Endothelial cell of umbilical vein (primary cell): ENCODE results near the gene POU1F1. TPM values are rescaled to one million over a fixed set of nuclear protein-coding genes. Genes with fewer than 3 reads are reported as not detected.
A peak's percentile ranks its signal among the peaks of the same experiment; 100 is the strongest.

Experiments used
- BruUV-seq: library from RNA; stranded (reverse); fragments of 400-500 nt; replicated peaks from 2 replicates; lab custom pipeline; 2021; lab: Mats Ljungman, UMichigan
- CTCF ChIA-PET: fragments of 300-600, 350-600 bp; sonication (Branson Sonifier 250); formaldehyde crosslinking; loops from one replicate; lab custom pipeline; 2021; ENCODE audit warnings: antibody characterized with exemption, inconsistent platforms; lab: Charles Lee
- POLR2A ChIA-PET: fragments of 300-600, 350-600 bp; sonication (Branson Sonifier 250); formaldehyde crosslinking; loops from one replicate; lab custom pipeline; 2021; ENCODE audit warnings: antibody characterized with exemption, inconsistent platforms; lab: Charles Lee
- DNase-seq: peaks from one replicate; pipeline ENCODE4 v3.0.0-alpha.2; 2011; ENCODE audit warnings: low read depth, low spot score
- FAIRE-seq: peaks from 2 replicates; lab custom pipeline; 2011; peaks lifted over from hg19 to GRCh38; lab: Jason Lieb, UNC
- H2AFZ ChIP-seq: 2 replicates; pipeline ENCODE4 v1.6.0; 2012; ENCODE audit warnings: low read depth, low read length, control low read depth, inconsistent platforms
- H3K27ac ChIP-seq: 2 replicates; pipeline ENCODE4 v1.5.1; 2011; ENCODE audit warnings: low read depth, mild to moderate bottlenecking, control low read depth, low read length, moderate library complexity; ENCODE audit not compliant: insufficient read depth
- H3K27me3 ChIP-seq, 2 experiments: 2 replicates each; pipeline versions ENCODE4 v1.6.0 to v1.6.1; 2011; ENCODE audit warnings: low read length in 2 of 2, mixed read lengths in 1 of 2; ENCODE audit not compliant: control insufficient read depth in 2 of 2, insufficient read depth in 2 of 2
- H3K36me3 ChIP-seq, 2 experiments: 2 replicates in 1 of 2; 3 replicates in 1 of 2; pipeline ENCODE4 v1.5.1; 2011; ENCODE audit warnings: low read length in 2 of 2, mild to moderate bottlenecking in 1 of 2, moderate library complexity in 1 of 2; ENCODE audit not compliant: control insufficient read depth in 2 of 2, insufficient read depth in 2 of 2; ENCODE audit errors: extremely low read depth in 1 of 2
- H3K4me1 ChIP-seq: 3 replicates; pipeline ENCODE4 v1.5.1; 2011; ENCODE audit warnings: mild to moderate bottlenecking, low read length; ENCODE audit not compliant: control insufficient read depth, insufficient read depth; ENCODE audit errors: extremely low read depth
- H3K4me2 ChIP-seq: 2 replicates; pipeline ENCODE4 v1.6.1; 2011; ENCODE audit warnings: low read length, control low read depth, mixed read lengths; ENCODE audit not compliant: insufficient read depth
- H3K4me3 ChIP-seq, 3 experiments: fragments of 200-600 bp in 1 of 3; sonication (generic), shearing (Covaris generic) in 1 of 3; replicated peaks in 1 of 3; 2 replicates each; pipeline ENCODE4 v1.5.1; 2011 to 2016; ENCODE audit warnings: control low read depth in 3 of 3, low read length in 3 of 3, mild to moderate bottlenecking in 2 of 3, inconsistent platforms in 1 of 3, low read depth in 1 of 3, moderate library complexity in 1 of 3; ENCODE audit not compliant: insufficient read depth in 1 of 3
- H3K79me2 ChIP-seq: 2 replicates; pipeline ENCODE4 v1.6.0; 2012; ENCODE audit warnings: low read length, inconsistent platforms; ENCODE audit not compliant: control insufficient read depth, insufficient read depth
- H3K9ac ChIP-seq: replicated peaks from 2 replicates; pipeline ENCODE3; 2011; ENCODE audit warnings: low read length, control low read depth; ENCODE audit not compliant: insufficient read depth; ENCODE audit errors: extremely low read depth
- H3K9me1 ChIP-seq: replicated peaks from 3 replicates; pipeline ENCODE4 v1.6.0; 2011; ENCODE audit warnings: mild to moderate bottlenecking, low read length; ENCODE audit not compliant: control insufficient read depth, insufficient read depth; ENCODE audit errors: extremely low read depth
- H3K9me3 ChIP-seq: replicated peaks from 2 replicates; pipeline ENCODE4 v1.5.1; 2012; ENCODE audit warnings: low read length, inconsistent platforms; ENCODE audit not compliant: control insufficient read depth, insufficient read depth
- H4K20me1 ChIP-seq: replicated peaks from 2 replicates; pipeline ENCODE3; 2011; ENCODE audit warnings: mild to moderate bottlenecking, low read length; ENCODE audit not compliant: control insufficient read depth, insufficient read depth; ENCODE audit errors: extremely low read depth
- EZH2 ChIP-seq: IDR thresholded peaks from 2 replicates; pipeline ENCODE4 v1.6.1; 2012; ENCODE audit warnings: borderline replicate concordance, low read depth, mild to moderate bottlenecking, moderate library complexity, low read length, inconsistent platforms; ENCODE audit not compliant: severe bottlenecking
- FOS ChIP-seq: IDR thresholded peaks from 2 replicates; pipeline ENCODE4 v1.6.1; 2011; ENCODE audit warnings: mild to moderate bottlenecking, low read length, moderate library complexity, borderline replicate concordance; ENCODE audit not compliant: insufficient read depth
- GATA2 ChIP-seq: IDR thresholded peaks from 2 replicates; pipeline ENCODE4 v1.7.0; 2011; ENCODE audit warnings: low read depth, mild to moderate bottlenecking, moderate library complexity, mixed read lengths, low read length; ENCODE audit not compliant: insufficient read length, insufficient read depth
- MYC ChIP-seq: IDR thresholded peaks from one replicate; pipeline ENCODE4 v1.6.1; 2011; ENCODE audit warnings: mild to moderate bottlenecking, low read depth, low read length
- POLR2A ChIP-seq: IDR thresholded peaks from 2 replicates; pipeline ENCODE4 v1.6.1; 2012; ENCODE audit warnings: low read depth, mild to moderate bottlenecking, control low read depth, low read length
- POLR2AphosphoS5 ChIP-seq: IDR thresholded peaks from 2 replicates; pipeline ENCODE4 v1.6.1; 2012; ENCODE audit warnings: low read depth, mild to moderate bottlenecking, control low read depth, low read length, moderate library complexity; ENCODE audit not compliant: insufficient read depth
- dilution Hi-C: fragments of 300-500 bp; cut with MboI; formaldehyde crosslinking; loops from one replicate; pipeline ENCODE4 v1.15.0; 2019; ENCODE audit warnings: low sequenced_read_pairs; ENCODE audit not compliant: extremely low pct_ligation_motif_present
- intact Hi-C: fragments of 100-400 bp; cut with micrococcal nuclease; formaldehyde crosslinking; loops from one replicate; pipeline ENCODE4 v1.10.0; 2022
- polyA plus RNA-seq, 4 experiments: library from polyadenylated mRNA; depleted of rRNA in 3 of 4; stranded (reverse) in 3 of 4; unstranded in 1 of 4; fragments of >200 nt; gene quantifications; 2 replicates each; pipeline versions ENCODE4 v1.2.1 to v1.2.3, GENCODE V29; 2011 to 2012; ENCODE audit warnings: missing spikeins in 1 of 4
- total RNA-seq: library from RNA; stranded (reverse); gene quantifications from 2 replicates; pipeline ENCODE4 v1.2.3, GENCODE V29; 2021
- TF ChIP-seq, protein P1 (sequence below): IDR thresholded peaks from 2 replicates; pipeline ENCODE4 v1.6.1; 2011; ENCODE audit not compliant: insufficient read depth, insufficient read length

POU1F1 gene
- total and polyA plus RNA-seq, 2 donors (not counting 3 experiments of a cell fraction or from before 2014, with no cell fraction given), result not detected

DNA sequence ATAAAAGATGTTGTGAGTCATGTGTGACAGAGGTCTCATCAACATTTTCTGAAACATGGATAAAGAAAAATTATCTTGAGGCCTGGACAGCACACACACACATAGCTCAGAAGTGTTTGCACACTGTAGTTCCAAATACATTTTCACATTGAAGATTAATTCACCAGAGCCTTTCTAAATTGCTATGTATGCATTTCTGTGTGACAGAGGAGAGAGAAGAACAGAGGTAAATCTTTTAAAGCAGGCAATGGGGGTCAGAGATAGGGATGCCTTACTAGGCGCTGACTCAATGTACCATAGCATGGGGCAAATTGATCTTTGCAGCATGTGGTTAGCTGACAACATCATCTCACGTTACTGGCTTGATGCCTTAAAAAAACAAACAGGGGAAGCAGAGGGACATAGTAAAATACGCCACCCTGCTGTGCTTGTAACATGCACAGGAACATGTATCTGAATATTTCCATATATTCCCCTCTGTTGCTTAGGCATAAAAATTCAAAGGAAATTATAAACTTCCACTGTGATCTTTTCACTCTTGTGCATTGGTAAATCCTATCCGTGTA lies 7.7 kb downstream of the POU1F1 start:
- Histone ChIP-seq H3K27me3 (no peaks in the 10 kb centered on the region), H3K4me3 (no peak overlapping the region), H3K79me2 (no peaks in the 10 kb centered on the region), H3K27ac (no peak overlapping the region), H2AFZ (peak overlapping the region; percentile 55), H3K9me1 (no peaks in the 10 kb centered on the region), H3K36me3 (no peaks in the 10 kb centered on the region), H3K9me3 (no peaks in the 10 kb centered on the region), H4K20me1 (no peaks in the 10 kb centered on the region), H3K9ac (no peak overlapping the region), H3K4me1 (peaks cover 15% of the 10 kb centered on the region), H3K4me2 (no peak overlapping the region)
- ChIA-PET CTCF (interaction anchor here (5.9 kb wide), 1 partner anchor 9 kb away, joined by 67 read pairs; no protein-coding TSS in a partner anchor), POLR2A (no interaction called here)
- intact Hi-C loops, result no loop called here
- no peak for FAIRE-seq
- TF ChIP-seq POLR2AphosphoS5 (no peak), GATA2 (no peak), FOS (no peak), EZH2 (no peak), MYC (no peak), POLR2A (no peak)
- TF ChIP-seq, protein P1, sequence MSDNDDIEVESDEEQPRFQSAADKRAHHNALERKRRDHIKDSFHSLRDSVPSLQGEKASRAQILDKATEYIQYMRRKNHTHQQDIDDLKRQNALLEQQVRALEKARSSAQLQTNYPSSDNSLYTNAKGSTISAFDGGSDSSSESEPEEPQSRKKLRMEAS, result no peak
- no peak for DNase-seq
- BruUV-seq, result no TSS peak
- dilution Hi-C loops, result no loop called here
